Effector memory CD4-positive, alpha-beta T cell (primary cell): ENCODE measurements around the gene RUBCN.
"Not testable (repeated sequence)": the region's sequence is repeated elsewhere in the genome, so short reads cannot be mapped to it uniquely, and the experiment has no call there.

Source experiments
- DNase-seq, 3 donors: peaks; one replicate each; pipeline ENCODE4 v3.0.0-alpha.2; 2020
- H3K27ac ChIP-seq: 2 replicates; pipeline ENCODE4 v1.7.0; 2013; ENCODE audit warnings: mild to moderate bottlenecking, low read length, moderate library complexity; ENCODE audit not compliant: insufficient read depth, poor library complexity, severe bottlenecking
- H3K27me3 ChIP-seq: replicated peaks from 2 replicates; pipeline ENCODE4 v1.7.0; 2013; ENCODE audit warnings: mild to moderate bottlenecking, low read length; ENCODE audit not compliant: insufficient read depth, control insufficient read depth, poor library complexity, severe bottlenecking
- H3K36me3 ChIP-seq: 2 replicates; pipeline ENCODE4 v1.7.0; 2013; ENCODE audit warnings: mild to moderate bottlenecking, low read length, moderate library complexity; ENCODE audit not compliant: control insufficient read depth, insufficient read depth
- H3K4me1 ChIP-seq: 2 replicates; pipeline ENCODE4 v1.7.0; 2013; ENCODE audit warnings: low read length, mild to moderate bottlenecking; ENCODE audit not compliant: control insufficient read depth, insufficient read depth, poor library complexity, severe bottlenecking
- H3K4me3 ChIP-seq: 2 replicates; pipeline ENCODE4 v1.7.0; 2013; ENCODE audit warnings: low read length, low read depth, mild to moderate bottlenecking; ENCODE audit not compliant: insufficient read depth, poor library complexity, severe bottlenecking
- H3K9me3 ChIP-seq: 2 replicates; pipeline ENCODE4 v1.7.0; 2013; ENCODE audit warnings: mild to moderate bottlenecking, low read length, moderate library complexity; ENCODE audit not compliant: control insufficient read depth

The RUBCN gene

DNA sequence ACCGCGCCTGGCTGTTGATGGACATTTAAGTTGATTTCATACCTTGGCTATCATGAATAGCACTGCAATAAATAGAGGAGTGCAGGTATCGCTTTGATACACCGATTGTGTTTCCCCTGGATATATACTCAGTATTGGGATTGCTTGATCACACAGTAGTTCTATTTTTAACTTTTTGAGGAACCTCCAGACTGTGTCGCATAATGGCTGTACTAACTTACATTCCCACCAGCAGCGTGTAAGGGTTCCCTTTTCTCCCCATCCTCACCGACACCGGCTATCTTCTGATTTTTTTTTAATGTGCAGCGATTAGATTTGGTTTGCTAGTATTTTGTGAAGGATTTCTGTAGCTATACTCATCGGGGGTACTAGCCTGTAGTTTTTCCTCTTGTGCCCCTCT, 16.0 kb downstream of the RUBCN start:
- no peak for DNase-seq

DNA sequence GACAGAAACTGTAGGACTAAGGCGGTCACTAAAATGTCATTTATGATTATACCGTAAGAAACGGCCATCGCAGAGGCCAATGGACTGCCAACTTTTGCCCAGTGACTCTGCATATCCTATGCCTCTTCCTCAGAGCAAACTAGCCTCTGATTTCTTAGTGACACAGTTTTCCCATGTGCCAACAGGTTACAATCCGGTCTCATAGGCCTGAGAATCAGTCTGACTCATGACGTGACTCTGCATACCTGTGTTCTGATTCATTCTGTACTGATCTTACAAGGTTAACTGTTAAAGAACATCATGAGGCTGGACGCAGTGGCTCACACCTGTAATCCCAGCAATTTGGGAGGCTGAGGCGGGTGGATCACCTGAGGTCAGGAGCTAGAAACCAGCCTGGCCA, 17.8 kb downstream of the RUBCN start:
- H3K27ac ChIP-seq: no peak overlapping the region
- peaks cover 10% of the 10 kb centered on the region for H3K36me3 ChIP-seq
- no peaks in the 10 kb centered on the region for H3K27me3 ChIP-seq
- H3K4me1 ChIP-seq: no peaks in the 10 kb centered on the region
- no peaks in the 10 kb centered on the region for H3K9me3 ChIP-seq
- DNase-seq: no peak
- no peak overlapping the region for H3K4me3 ChIP-seq

More for the DNA sequence above, 16.0 kb downstream of the RUBCN start:
- Histone ChIP-seq H3K4me3 (no peak overlapping the region), H3K27me3 (no peaks in the 10 kb centered on the region), H3K27ac (no peak overlapping the region), H3K4me1 (no peaks in the 10 kb centered on the region), H3K36me3 (peaks cover 10% of the 10 kb centered on the region), H3K9me3 (no peaks in the 10 kb centered on the region)

DNA sequence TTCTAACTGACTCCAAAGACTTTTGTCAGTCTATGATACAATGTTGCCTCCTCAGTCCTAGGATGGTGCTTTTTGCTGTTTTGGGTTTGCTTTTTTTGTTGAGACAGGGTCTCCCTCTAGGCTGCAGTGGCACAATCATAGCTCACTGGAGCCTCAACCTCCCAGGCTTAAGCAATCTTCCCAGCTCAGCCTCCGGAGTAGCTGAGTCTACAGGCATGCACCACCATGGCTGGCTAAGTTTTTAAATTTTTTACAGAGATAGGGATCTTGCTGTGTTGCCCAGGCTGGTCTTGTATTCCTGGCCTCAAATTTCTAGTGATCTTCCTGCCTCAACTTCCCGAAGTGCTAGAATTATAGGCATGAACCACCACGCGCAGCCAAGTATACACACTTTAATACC, 22.5 kb downstream of the RUBCN start:
- no peak for DNase-seq
- Histone ChIP-seq H3K4me1 (peaks cover 13% of the 10 kb centered on the region), H3K9me3 (no peaks in the 10 kb centered on the region), H3K27me3 (no peaks in the 10 kb centered on the region), H3K4me3 (no peak overlapping the region), H3K36me3 (peaks cover 10% of the 10 kb centered on the region), H3K27ac (no peak overlapping the region)

- peak overlapping the region; percentile 82 for H3K27ac ChIP-seq
Measured at GRCh38 chr3:197713477-197713822, 23.3 kb downstream of the RUBCN start.

GRCh38 chr3:197711973-197712707, 24.6 kb downstream of the RUBCN start:
- Histone ChIP-seq H3K4me3 (peak overlapping the region; percentile 40), H3K36me3 (no peaks in the 10 kb centered on the region), H3K27ac (peak overlapping the region; percentile 82), H3K27me3 (no peaks in the 10 kb centered on the region), H3K4me1 (peaks cover 13% of the 10 kb centered on the region), H3K9me3 (no peaks in the 10 kb centered on the region)
- peak; percentile 75 to 83 (median 81) for DNase-seq

More at GRCh38 chr3:197713477-197713822, 23.3 kb downstream of the RUBCN start:
- DNase-seq: no peak
- Histone ChIP-seq H3K4me3 (peak overlapping the region; percentile 40), H3K4me1 (peaks cover 13% of the 10 kb centered on the region), H3K27me3 (no peaks in the 10 kb centered on the region), H3K9me3 (no peaks in the 10 kb centered on the region), H3K36me3 (peaks cover 10% of the 10 kb centered on the region)

- not testable (repeated sequence) for H3K27me3 ChIP-seq, H3K9me3 ChIP-seq, DNase-seq, H3K27ac ChIP-seq, H3K36me3 ChIP-seq, H3K4me3 ChIP-seq
- H3K4me1 ChIP-seq: peaks cover 13% of the 10 kb centered on the region
Measured at GRCh38 chr3:197710965-197711364, 25.7 kb downstream of the RUBCN start.

GRCh38 chr3:197709135-197709534, 27.6 kb downstream of the RUBCN start:
- Histone ChIP-seq H3K9me3 (no peaks in the 10 kb centered on the region), H3K27me3 (no peaks in the 10 kb centered on the region), H3K27ac (no peak overlapping the region), H3K4me1 (peaks cover 13% of the 10 kb centered on the region), H3K4me3 (no peak overlapping the region), H3K36me3 (peaks cover 10% of the 10 kb centered on the region)
- DNase-seq: no peak

DNA sequence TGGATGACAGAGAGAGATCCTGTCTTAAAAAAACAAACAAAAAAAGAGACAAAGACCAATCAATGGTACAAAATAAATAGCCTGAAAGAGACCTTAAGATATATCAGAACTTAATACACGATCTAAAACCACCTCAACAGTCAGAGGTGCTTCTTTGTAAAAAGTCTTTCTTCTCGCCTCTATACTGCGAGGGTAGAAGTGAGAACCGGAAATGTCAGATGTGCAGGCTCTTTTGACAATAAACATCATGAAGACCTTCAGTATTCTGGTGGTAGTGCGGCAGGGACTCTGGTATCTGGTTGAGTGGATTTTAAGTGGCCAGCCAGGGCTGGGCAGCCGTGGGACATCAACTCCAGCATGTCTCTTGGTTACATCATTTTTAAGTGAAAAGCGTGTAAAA, 30.0 kb downstream of the RUBCN start:
- DNase-seq: no peak
- no peaks in the 10 kb centered on the region for H3K27me3 ChIP-seq
- H3K9me3 ChIP-seq: no peaks in the 10 kb centered on the region
- H3K4me1 ChIP-seq: no peaks in the 10 kb centered on the region
- peaks cover 23% of the 10 kb centered on the region for H3K36me3 ChIP-seq
- H3K27ac ChIP-seq: no peak overlapping the region
- H3K4me3 ChIP-seq: no peak overlapping the region

- Histone ChIP-seq H3K27me3 (no peaks in the 10 kb centered on the region), H3K9me3 (no peaks in the 10 kb centered on the region), H3K36me3 (peaks cover 54% of the 10 kb centered on the region), H3K4me1 (no peaks in the 10 kb centered on the region), H3K4me3 (no peak overlapping the region), H3K27ac (no peak overlapping the region)
- DNase-seq: no peak
Measured at GRCh38 chr3:197701841-197702240, 34.9 kb downstream of the RUBCN start.

GRCh38 chr3:197700095-197700494, 36.6 kb downstream of the RUBCN start:
- H3K4me1 ChIP-seq: no peaks in the 10 kb centered on the region
- H3K9me3 ChIP-seq: no peaks in the 10 kb centered on the region
- no peak overlapping the region for H3K27ac ChIP-seq
- H3K36me3 ChIP-seq: peaks cover 66% of the 10 kb centered on the region
- H3K4me3 ChIP-seq: no peak overlapping the region
- DNase-seq: no peak
- H3K27me3 ChIP-seq: no peaks in the 10 kb centered on the region
